Uterus (tissue), 2 donors: ENCODE data around the gene FMNL3.

Experiments used
- CTCF ChIP-seq, 4 experiments: fragments of 200-600 bp in 2 of 4; fragments of 450-650 bp in 2 of 4; sonication (generic) in 2 of 4; IDR thresholded peaks; one replicate each; pipeline ENCODE4 v1.5.1; 2016 to 2019; ENCODE audit warnings: antibody characterized with exemption in 4 of 4, mild to moderate bottlenecking in 2 of 4, moderate library complexity in 1 of 4
- POLR2A ChIP-seq, 2 donors: fragments of 450-650 bp; IDR thresholded peaks; one replicate each; pipeline ENCODE4 v1.6.1; 2016; ENCODE audit warnings: antibody characterized with exemption in 2 of 2, mild to moderate bottlenecking in 1 of 2, moderate library complexity in 1 of 2

GRCh38 chr12:49664591-49665239 is 42.5 kb downstream of the FMNL3 start:
- TF ChIP-seq CTCF (IDR thresholded peaks at IDR 0.05), result no peak
- TF ChIP-seq POLR2A (IDR thresholded peaks at IDR 0.05), result no peak
